ENCODE measurements around the gene CCDC92B. TPM values are rescaled to one million over a fixed set of nuclear protein-coding genes. Genes with fewer than 3 reads are reported as not detected.

CCDC92B gene
- polyA plus RNA-seq, 2 donors = 0.44 to 1.2 TPM

Other genes starting within 250 kb of the CCDC92B start
- 10 to 100 TPM in 1 of 2 donors, 1 to 10 TPM in 1; 10.0 to 15.1 TPM for gene METTL16, start 237.8 kb downstream of the CCDC92B start, polyA plus RNA-seq
- 10 to 100 TPM; 36.6 to 40.7 TPM for gene PAFAH1B1, start 156.0 kb downstream of the CCDC92B start, polyA plus RNA-seq
- gene CLUH, start 37.9 kb downstream of the CCDC92B start, polyA plus RNA-seq = 10 to 100 TPM; 65.2 to 85.5 TPM
- gene RAP1GAP2, start 46.8 kb upstream of the CCDC92B start, polyA plus RNA-seq = 1 to 10 TPM; 3.6 to 5.1 TPM